DMS 273 (cell line): ENCODE data around the gene PRR7.
A peak's percentile ranks its signal among the peaks of the same experiment; 100 is the strongest.

Experiments
- DNase-seq: peaks from one replicate; lab custom pipeline; 2025; ENCODE audit not compliant: unreplicated experiment; lab: John Stamatoyannopoulos, UW

The PRR7 gene

DNA sequence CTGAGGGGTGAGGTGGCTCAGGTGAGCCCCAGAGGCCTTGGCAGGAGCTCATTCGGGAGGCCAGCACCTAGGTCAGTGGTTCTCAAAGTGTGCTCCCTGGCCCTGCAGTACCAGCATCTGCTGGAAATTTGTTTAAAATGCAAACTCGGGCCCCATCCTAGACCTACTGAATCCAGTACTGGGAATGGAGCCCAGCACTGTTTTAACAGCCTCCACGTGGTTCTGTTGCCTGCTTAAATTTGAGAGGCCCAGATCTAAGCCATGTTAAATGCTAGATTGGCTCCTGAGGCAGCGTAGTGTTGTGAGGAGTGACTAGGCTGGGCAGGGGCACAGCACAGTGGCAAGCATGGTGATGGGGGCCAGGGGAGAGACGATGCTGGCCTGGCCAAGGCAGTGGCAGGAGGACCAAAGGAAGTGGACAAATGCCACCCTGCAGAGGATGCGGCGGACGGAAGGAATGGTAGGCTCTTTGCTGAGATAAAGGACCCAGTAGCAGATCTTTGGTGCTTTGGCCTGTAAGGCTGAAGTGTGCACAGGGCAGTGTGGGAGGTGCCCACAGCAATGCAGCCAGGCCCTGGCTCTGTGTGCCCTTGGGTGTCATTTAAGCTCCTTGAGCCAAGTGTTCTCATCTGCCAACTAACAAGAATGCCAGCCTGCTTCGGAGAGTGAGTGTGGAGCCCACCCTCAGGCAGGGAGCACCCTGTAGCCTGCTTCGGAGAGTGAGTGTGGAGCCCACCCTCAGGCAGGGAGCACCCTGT lies 4.2 kb downstream of the PRR7 start:
- DNase-seq: no peak

DNA sequence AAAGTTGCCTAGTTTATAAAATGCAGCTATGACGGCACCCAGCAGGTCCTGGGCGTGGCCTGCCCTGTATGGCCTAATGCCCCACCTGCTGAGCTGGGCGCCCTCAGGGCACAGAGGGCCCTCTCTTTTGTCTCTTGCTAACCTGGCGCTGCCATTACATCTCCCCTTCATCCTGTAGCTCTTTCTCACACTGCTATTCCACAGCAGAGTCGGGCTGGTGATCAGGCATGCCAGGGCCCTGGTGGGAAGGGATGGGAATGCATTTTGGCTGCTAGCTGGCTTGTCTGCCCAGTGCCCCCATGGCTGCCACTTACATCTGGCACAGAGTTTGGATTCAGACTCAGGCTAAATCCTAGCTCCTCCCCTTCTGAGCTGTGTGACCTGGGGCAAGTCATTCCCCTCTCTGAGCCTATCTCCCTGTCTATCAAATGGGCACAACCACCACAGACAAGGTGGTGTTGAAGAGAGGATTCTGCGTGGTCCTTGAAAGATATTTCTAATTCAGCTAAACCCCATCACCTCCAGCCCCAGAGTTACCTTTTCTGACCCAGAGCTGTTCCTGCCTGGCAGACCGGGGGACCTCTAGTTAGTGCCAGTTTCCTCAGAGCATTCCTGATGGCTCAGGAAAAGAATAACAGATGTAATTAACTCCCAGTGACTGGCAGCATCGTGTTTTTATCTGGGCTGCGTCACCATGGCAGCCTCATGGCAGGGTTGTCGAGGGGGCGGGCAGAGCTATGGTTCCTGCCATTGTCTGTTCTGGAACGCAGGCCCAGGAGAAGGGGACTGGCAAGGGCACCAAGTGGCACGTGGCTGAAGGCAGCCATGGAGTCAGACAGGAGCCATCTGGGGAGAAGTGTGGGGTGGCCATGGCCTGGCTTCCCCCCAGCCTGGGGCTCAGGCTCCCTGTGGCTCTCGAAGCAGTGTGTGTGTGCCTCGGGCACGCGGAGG lies 6.3 kb downstream of the PRR7 start:
- DNase-seq: peak; percentile 73

DNA sequence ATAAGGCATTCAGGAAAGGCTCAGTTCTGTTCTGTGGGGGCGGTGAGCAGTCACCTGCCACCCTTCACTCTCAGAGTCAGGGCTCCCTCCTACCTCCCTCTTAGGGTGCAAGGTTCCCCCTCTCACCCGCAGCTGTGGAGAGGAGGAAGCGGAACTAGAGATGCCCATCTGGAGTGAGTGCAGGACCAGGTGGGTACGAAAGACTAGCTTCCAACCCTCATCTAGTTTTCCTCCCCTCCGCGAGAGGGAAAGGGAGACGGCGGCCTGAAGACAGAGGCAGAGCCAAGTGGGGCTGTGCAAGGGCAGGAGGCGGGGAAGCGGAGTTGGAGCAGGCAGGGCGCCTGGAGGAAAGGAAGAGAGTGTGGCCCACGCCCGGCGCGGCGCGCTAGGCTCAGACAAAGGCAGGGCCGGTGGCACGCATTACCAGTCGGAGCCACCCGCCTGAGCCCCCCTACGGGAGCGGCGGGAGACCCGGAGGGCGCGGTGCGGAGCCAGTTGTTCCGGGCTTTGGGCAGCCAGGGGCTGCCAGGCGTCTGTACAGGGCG lies 7.3 kb downstream of the PRR7 start:
- DNase-seq: peak; percentile 84

DNA sequence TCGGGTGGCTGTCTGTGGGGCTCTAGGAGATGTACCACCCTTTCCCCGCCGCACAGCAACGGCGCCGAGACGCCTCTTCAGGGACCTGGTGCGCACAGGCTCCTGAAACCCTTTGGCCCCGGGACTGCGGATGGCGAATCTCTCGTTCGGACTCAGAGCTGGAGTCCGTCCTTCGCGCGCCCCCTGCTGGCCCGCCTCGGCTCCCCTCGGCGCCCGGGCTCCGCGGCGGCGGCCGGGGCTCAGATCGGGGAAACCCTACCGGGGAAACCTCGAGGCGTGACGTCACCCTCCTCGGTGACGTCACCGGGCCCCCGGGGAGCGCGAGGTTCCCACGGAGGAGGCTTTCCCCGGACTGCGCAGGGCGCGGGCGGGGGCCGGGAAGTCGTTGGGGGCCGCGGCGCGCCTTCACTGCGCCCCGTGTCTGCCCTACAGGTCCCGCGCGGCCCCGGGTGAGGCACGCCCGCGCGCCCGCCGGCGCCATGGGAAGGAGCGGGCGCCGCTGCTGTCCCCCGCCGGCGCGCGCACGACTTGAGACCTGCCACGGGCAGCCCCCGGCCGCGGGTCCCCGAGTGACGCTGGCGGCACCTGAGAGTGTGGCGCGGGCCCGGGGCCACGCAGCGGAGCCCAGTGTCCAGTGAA lies 7.9 kb downstream of the PRR7 start:
- peak; percentile 97 for DNase-seq

DNA sequence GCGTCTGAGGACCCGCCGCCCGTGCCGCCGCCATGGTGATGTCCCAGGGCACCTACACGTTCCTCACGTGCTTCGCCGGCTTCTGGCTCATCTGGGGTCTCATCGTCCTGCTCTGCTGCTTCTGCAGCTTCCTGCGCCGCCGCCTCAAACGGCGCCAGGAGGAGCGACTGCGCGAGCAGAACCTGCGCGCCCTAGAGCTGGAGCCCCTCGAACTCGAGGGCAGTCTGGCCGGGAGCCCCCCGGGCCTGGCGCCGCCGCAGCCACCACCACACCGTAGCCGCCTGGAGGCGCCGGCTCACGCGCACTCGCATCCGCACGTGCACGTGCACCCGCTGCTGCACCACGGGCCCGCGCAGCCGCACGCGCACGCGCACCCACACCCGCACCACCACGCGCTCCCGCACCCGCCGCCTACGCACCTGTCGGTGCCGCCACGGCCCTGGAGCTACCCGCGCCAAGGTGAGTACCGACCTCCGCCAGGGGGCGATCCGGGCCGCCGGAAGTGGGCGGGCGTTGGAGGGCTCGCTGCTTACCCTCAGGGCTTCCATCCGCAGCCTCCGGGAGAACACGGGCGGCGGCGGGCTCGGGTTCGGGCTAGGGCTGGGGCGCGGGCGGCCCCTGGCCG lies 8.5 kb downstream of the PRR7 start:
- DNase-seq: peak; percentile 97

DNA sequence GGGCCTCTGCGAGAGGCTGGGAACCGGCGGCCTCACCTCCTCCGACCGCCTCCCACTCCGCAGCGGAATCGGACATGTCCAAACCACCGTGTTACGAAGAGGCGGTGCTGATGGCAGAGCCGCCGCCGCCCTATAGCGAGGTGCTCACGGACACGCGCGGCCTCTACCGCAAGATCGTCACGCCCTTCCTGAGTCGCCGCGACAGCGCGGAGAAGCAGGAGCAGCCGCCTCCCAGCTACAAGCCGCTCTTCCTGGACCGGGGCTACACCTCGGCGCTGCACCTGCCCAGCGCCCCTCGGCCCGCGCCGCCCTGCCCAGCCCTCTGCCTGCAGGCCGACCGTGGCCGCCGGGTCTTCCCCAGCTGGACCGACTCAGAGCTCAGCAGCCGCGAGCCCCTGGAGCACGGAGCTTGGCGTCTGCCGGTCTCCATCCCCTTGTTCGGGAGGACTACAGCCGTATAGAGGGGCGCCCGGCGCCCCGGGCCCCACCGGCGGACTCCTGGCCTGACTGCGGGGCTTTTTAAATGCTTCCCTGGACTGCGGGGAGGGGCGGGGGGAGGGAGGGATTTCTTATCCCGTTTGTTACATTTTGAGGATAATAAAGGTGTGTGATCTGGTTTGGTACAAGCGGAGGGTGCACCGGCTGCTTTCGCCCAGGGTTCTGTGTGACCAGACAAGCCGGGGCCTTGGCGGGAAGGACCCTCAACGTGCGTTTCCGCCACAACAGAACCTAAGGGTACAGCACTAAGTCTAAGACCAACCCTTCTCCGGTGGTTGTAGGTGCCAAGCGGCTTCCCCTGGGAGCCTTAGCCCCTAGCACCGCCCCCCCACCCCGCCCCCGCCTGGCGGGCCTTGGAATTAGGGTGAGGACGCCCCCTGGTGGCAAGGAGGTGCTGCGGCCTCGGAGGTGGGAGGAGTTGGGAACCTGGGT lies 9.3 kb downstream of the PRR7 start:
- DNase-seq: peak; percentile 97

DNA sequence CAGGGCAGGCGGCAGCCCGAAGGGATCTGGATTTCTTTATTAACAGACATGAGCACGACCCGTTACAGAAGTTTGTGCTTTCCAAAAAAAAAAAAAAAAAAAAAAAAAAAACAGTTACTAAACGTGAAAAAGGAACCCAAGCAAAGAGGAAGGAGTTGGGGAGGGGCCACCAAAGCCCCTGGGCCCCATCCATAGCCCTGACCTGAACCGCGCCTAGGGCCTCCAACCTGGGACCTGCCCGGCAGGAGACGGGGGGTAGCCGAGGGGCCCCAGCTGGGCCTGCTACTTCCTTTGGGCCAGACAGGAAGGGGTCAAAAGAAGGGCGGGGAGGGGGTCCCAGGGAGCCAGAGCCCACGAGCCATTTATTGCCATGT lies 10.0 kb downstream of the PRR7 start:
- DNase-seq: no peak

DNA sequence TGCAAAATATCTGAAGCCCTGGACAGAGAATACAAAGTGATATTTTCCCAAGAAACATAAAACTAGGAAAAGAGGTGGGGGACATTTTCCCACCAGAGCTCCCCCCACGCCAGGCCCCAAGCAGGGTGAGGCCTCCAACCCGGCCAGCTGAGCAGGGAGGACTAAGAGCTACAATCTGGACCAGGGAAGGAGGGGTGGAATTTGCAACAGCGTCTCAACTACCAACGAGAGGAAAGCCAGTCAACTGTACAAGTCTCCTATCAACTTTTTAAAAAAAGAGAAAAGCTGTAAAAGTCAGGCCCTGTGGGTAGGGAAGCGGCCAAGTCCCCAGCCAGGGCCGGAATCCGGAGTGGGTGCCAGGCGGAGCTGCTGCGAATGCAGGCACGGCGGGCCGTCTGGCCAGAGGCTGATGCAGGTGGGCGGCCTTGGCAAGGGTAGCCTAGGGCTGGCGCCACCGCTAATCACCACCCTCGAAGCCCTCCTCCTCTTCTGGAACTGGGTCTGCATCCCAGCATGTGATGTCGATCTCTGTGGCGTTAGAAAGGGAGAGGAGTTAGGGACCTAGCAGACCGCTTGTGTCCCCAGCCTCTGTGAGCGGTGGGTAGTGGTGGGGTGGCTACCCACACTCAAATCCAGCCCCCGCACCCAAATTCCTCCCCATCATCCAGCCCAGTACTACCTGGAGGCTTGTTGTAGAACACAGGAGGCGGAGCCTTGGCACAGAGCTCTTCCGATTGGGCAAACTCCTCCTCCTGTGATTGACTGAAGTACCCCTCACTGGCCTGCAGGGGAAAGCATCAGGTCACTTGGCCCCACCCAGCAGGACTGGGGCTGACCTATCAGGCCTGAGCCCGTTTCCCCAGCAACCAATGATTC lies 10.6 kb downstream of the PRR7 start:
- DNase-seq: peak; percentile 99

DNA sequence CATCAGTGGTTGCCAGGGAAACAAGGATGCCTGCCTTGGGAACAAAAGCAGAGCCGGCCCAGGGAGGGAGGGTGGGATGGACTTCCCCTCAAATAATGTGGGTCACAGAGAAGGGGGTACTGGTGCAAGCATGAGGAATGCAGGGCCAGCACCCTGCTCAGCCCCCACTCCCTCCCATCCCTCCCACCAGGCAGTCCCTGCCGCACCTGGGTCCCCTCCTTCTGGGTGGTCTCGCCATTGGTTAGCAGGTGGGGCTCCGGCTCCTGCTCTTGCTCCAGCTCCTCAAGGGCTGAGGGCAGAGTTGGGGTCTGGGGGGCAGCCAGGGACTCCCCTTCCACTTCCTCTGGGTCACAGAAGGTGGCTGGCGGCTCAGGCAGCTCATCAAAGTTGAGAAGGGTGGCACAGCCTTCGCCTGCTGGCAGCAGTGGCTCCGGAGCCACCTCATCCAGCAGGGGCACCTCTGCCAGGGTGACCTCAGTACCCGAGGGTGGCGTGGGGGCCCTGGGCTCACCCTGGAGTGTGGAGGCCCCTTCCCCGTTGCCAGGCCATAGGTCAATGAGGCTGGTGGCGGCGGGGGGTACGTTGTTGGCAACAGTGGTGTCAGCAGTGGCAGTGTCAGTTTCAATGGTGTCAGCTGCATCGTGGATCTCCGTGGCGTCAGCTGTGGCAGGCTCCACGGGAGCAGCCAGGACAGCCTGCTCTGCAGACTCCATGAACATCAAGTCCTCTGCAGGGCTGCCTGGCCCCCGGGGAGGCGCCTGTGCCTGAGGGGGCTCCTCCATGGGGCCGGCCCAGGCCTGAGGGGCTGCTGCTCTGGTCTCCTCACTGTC lies 11.5 kb downstream of the PRR7 start:
- DNase-seq: no peak

DNA sequence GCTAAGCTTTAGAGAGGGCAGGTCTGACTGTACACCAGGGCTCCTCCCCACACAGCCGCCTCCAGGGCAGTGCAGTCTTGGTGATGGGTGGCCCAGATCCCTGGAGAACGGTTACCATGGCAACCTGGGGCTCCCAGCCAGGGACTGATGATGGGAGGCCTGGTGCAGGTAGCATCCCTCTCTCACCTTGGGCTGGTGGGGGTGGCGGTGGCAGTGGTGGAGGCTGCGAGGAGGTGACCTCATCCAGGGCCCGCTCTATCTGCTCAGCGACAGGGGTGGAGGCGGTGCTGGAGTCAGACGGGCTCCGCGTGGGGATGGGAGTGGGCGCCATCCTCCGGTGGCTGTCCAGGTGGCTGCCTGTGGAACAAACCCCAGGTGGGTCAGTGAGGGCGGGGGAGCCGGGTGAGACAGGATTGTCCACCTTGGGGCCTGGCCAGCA lies 12.3 kb downstream of the PRR7 start:
- DNase-seq: peak; percentile 60

DNA sequence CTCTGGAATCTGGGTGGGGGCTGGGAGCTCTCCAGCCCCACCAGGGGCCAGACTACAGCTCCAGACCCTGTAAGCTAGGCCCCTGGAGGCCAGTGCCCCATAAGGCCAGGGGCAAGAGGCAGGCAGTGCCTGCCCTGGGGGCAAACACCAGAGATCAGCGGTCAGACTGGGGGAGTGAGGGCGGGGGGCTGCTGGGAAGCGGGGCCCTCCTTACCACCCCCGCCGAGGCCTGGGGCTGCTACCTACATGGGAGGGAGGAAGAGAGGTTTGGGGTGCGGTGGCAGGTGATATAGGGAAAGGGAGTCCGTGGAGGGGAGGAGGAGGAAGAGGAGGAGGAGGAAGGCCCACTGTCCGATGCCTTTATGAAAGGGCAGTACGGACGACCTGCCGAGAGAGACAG lies 12.7 kb downstream of the PRR7 start:
- no peak for DNase-seq

DNA sequence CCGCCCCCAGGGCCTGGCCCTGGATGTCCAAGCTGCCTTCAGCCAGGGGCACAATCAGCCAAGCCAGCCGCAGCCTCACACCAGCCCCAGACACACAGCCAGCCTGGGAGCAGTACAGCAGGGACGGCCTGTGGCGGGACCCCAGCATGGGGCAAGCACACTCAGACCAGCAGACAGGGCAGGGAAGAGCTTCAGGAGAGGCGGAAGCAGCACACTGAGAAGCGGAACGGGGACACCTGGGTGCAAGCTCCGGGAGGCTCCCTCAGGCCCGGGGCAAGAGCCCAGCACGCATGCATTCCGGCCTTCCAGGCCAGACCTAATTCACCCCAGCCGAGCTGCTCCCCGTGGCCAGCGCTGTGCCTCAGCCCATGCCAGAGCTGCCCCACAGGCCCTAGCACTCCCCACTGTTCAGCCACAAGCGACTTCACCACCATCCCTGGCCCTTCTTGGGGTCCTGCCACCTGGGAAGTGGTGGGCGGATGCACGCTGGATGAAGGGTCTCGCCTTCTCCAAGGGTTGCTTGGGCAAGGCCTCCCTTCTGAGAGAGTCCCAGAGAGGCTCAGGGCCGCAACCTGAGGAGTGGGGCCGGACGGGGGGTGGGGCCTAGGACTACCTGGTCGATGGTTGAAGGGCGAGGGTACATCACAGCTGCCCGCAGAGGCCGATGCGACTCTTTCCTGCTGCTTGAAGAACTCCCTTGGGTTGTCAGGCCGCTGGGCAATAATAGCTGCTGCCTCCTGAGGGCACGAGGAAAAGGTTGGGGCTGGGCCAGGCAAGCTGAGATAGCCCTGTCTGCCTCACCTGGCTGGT lies 13.4 kb downstream of the PRR7 start:
- no peak for DNase-seq

DNA sequence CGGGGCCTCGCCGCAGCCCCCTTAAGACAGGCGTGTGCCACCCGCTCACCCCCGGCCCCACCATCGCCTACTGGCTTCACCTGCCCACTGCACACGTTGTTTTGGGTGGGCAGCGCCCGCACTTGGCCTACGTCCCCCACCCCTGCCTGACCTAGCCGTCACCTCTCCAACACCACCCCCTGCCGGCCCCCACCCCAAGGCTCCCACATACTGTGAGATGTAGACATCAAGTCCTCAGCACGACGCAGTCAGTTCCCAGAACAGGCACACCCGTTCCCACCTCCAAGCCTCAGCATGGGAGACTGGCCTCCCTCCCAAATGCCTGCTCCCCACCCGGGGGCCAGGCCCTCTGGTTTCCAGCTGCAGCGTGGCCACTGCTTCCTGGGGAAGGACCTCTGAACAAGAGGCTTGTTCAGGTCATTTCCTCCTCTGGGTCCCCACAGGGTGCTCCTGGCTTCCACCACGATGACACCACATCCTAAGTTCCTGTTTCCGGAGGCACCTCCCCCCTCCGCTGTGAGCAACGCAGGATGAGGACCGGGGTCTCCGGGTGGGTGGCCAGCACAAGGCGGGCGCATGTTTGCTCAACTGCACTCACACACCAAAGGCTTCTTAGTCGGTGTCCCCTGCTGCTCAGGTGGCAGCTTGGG lies 15.5 kb downstream of the PRR7 start:
- no peak for DNase-seq

DNA sequence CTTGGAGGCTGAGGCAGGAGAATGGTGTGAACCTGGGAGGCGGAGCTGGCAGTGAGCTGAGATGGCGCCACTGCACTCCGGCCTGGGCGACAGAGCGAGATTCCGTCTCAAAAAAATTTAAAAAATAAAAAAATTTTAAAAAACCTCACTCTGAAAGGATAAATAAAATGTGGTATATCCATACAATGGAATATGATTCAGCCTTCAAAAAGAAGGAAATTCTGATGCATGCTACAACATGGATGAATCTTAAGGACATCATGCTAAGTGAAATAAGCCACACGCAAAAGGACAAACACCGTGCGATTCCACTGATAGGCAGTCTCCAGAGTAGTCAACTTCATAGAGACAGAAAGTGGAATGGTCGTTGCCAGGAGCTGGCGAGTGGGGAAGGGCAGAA lies 18.4 kb downstream of the PRR7 start:
- no peak for DNase-seq

DNA sequence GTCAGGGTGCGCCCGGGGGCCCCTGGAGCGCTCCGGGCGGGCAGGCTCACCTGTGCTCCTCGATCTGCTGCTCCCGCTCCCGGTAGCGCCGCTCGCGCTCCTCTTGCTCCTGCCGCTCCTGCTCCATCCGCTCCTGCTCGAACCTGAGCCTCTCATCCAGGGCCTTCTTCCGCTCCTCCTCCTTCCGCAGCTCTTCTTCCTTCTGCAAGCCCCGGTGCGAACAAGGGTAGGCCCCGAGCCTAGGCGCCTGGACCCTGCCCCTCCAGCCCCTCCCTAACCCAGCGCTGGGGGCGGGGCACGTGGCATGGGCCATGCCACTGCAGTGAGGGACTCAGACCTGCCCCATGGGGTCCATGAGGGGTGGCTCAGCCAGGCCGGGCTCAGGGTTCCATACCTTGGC lies 20.2 kb downstream of the PRR7 start:
- no peak for DNase-seq

DNA sequence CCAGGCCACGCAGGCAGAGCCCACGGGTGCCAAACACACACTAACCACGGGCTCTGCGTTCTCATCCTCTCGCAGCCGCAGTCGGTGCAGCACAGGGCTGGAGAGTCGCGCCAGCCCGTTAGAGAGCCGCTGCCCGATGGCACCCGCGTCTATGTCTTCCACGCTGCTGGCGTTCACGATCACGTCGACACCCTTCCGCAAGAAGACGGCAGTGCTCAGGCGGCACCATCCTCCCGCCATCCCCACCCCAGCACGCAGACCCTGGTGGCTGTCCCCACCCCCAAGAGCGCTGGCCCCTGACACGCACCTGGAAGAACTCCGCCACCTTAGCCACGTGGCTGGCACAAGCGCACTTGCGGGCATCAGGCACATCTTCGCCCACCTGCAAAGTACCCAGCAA lies 20.8 kb downstream of the PRR7 start:
- DNase-seq: no peak

DNA sequence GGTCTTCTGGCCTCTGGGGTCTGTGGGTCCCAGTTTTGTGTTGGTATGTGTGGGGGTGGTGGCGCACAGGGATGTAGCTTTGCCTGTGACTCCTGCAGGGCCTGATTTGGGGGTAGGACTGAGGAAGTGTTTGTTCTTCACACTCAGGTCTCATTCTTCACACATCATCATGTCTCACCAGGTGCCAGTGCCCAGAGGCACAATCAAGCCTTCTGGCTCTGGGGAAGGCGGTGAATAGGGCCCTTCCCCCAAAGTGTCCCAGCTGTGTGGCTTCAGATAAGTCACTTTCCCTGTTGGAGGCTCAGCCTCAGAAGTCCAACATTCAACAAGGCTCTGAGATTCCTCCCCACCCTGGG lies 21.7 kb downstream of the PRR7 start:
- no peak for DNase-seq
